Lung (tissue), 12 donors: ENCODE results near the gene AKAP13. TPM values are rescaled to one million over a fixed set of nuclear protein-coding genes. Genes with fewer than 3 reads are reported as not detected.

Experiments used
- ATAC-seq: fragments of 200-7000 bp; cut with Tn5 transposase; one replicate; pipeline ENCODE4 v1.9.1; 2020; ENCODE audit warnings: moderate number of reproducible peaks; ENCODE audit not compliant: insufficient read depth, low FRiP score
- DNase-seq, 3 donors: peaks; one replicate each; pipeline ENCODE4 v3.0.0-alpha.2; 2013 to 2017
- H3K27ac ChIP-seq, 2 donors: one replicate each; pipeline ENCODE4 v1.5.1; 2013; ENCODE audit warnings: mild to moderate bottlenecking in 2 of 2, moderate library complexity in 2 of 2, control low read depth in 1 of 2, inconsistent platforms in 1 of 2, low read depth in 1 of 2, low read length in 1 of 2
- H3K27me3 ChIP-seq, 3 donors: one replicate each; pipeline ENCODE4 v1.5.1; 2013; ENCODE audit warnings: low read length in 2 of 3; ENCODE audit not compliant: control insufficient read depth in 3 of 3, insufficient read depth in 3 of 3
- H3K36me3 ChIP-seq, 4 donors: one replicate each; pipeline ENCODE4 v1.5.1; 2013; ENCODE audit warnings: low read length in 4 of 4, mild to moderate bottlenecking in 1 of 4, moderate library complexity in 1 of 4; ENCODE audit not compliant: control insufficient read depth in 4 of 4, insufficient read depth in 4 of 4
- H3K4me1 ChIP-seq, 5 donors: one replicate each; pipeline ENCODE4 v1.5.1; 2013; ENCODE audit warnings: low read length in 5 of 5, mild to moderate bottlenecking in 2 of 5, moderate library complexity in 1 of 5; ENCODE audit not compliant: control insufficient read depth in 5 of 5, insufficient read depth in 5 of 5
- H3K4me3 ChIP-seq: one replicate; pipeline ENCODE4 v1.5.1; 2013; ENCODE audit warnings: mild to moderate bottlenecking, control low read depth, moderate library complexity
- H3K9ac ChIP-seq, 2 donors: one replicate each; pipeline ENCODE4 v1.5.1; 2013; ENCODE audit warnings: low read length in 2 of 2, control low read depth in 1 of 2; ENCODE audit not compliant: insufficient read depth in 1 of 2
- H3K9me3 ChIP-seq, 4 donors: one replicate each; pipeline ENCODE4 v1.5.1; 2013; ENCODE audit warnings: low read length in 3 of 4, mild to moderate bottlenecking in 1 of 4, moderate library complexity in 1 of 4; ENCODE audit not compliant: control insufficient read depth in 4 of 4, insufficient read depth in 3 of 4
- WGBS, 2 donors: extraction: QIAGEN DNeasy Blood & Tissue Kit; methylation state at CpG; one replicate each; pipeline ENCODE4 v1.1.7; 2013; 5-methylcytosine and 5-hydroxymethylcytosine counted together
- polyA plus RNA-seq, 2 donors: library from polyadenylated mRNA; stranded (reverse); fragments of 200-250 nt; gene quantifications; one replicate each; pipeline ENCODE4 v1.2.1, GENCODE V29; 2013
- total RNA-seq, 2 donors: library from RNA; depleted of rRNA in 1 of 2; stranded (reverse); fragments of >200 nt in 1 of 2; gene quantifications; one replicate each; pipeline ENCODE4 v1.2.1, GENCODE V29; 2014 to 2021
- TF ChIP-seq, protein P1 (sequence below): IDR thresholded peaks from 2 replicates; pipeline ENCODE4 v1.5.1; 2012; ENCODE audit warnings: mild to moderate bottlenecking; ENCODE audit errors: control extremely low read depth, extremely low read depth
- donor health status: control.
- donor health status: control.
- donor health status: Bipolar disorder and iron deficiency.
- donor health status: healthy.
- donor health status: DM: yes; HTN: yes; CAD: no.

AKAP13 gene
- total and polyA plus RNA-seq, 4 donors = 102 to 1,115 (median 259) TPM

DNA sequence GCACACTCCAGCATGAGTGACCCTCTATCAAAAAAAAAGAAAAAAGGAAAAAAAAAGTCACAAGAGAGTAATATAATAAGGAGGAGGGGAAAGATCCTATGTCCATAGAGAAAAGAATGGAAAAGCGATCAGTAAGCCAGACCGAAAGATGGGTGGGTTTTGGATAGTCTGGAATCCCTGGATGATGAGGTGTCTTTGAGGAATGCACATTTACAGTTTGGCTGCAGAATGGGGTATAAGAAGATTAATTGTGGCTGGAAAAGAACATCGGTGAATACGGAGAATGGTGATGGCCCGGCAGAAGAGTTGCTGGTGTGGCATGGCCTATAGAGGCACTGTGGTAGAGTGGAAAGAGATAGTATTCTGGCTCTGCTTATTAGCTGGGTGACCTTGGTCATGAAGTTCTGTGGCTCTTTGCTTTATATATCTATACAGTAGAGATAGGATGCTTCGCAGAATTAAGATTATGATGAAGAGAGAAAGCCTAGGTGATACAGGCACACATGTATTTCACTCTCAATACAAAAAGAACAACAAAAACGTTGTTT, 187.9 kb downstream of the AKAP13 start:
- TF ChIP-seq, protein P1, sequence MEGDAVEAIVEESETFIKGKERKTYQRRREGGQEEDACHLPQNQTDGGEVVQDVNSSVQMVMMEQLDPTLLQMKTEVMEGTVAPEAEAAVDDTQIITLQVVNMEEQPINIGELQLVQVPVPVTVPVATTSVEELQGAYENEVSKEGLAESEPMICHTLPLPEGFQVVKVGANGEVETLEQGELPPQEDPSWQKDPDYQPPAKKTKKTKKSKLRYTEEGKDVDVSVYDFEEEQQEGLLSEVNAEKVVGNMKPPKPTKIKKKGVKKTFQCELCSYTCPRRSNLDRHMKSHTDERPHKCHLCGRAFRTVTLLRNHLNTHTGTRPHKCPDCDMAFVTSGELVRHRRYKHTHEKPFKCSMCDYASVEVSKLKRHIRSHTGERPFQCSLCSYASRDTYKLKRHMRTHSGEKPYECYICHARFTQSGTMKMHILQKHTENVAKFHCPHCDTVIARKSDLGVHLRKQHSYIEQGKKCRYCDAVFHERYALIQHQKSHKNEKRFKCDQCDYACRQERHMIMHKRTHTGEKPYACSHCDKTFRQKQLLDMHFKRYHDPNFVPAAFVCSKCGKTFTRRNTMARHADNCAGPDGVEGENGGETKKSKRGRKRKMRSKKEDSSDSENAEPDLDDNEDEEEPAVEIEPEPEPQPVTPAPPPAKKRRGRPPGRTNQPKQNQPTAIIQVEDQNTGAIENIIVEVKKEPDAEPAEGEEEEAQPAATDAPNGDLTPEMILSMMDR = no peak
- Histone ChIP-seq H3K36me3 (no peaks in the 10 kb centered on the region), H3K4me1 (peaks cover 0 to 22% (median 5%) of the 10 kb centered on the region in 5 donors), H3K27me3 (no peaks in the 10 kb centered on the region), H3K27ac (no peak overlapping the region), H3K4me3 (no peak overlapping the region), H3K9me3 (no peaks in the 10 kb centered on the region), H3K9ac (no peak overlapping the region)
- 89 to 91% methylated on average over 7 of the region's 7 CpGs for WGBS, 2 donors
- DNase-seq = no peak
- no peak for ATAC-seq

DNA sequence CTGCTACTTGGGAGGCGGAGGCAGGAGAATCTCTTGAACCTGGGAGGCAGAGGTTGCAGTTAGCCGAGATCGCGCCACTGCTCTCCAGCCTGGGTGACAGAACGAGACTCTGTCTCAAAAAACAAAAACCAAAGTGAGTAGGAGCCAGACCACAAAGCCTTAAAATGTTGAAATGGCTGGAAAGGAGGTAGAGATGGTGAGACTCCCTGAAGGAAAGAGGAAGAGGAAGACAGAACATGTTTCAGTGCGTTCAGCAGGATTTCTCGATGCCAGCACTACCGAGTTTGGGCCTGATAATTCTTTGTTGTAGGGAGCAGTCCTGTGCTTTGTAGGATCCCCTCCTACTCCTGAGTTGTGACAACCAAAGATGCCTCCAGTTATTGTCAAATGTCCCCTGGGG, 189.9 kb downstream of the AKAP13 start:
- Histone ChIP-seq H3K4me3 (no peak overlapping the region), H3K9me3 (no peaks in the 10 kb centered on the region), H3K27ac (peak overlapping the region; percentile 17 to 37), H3K4me1 (peaks cover 0 to 14% (median 5%) of the 10 kb centered on the region in 5 donors), H3K36me3 (no peaks in the 10 kb centered on the region), H3K27me3 (no peaks in the 10 kb centered on the region), H3K9ac (no peak overlapping the region)
- no peak for ATAC-seq
- TF ChIP-seq, protein P1 = no peak
- DNase-seq = no peak
- WGBS, 2 donors = 59 to 84% methylated on average over 8 of the region's 8 CpGs

DNA sequence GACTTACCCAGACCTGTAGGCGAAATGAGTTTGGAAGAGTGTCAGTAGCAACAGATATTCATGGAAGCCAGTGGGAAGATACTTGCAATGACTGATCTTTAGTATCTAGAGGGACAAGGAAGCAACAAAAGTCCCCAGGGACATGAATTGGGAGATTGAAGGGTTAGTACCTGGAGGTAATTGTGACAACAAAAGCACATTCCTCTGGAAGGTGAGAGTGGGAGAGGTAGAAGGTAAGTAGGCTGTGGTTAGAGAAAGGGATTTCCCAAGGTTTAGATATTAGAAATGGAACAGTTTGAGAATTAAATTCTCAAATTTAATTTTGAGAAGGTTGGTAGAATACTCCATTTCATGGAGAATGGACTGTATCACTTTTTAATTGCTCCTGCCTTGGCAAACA, 191.4 kb downstream of the AKAP13 start:
- Histone ChIP-seq H3K9ac (no peak overlapping the region), H3K36me3 (no peaks in the 10 kb centered on the region), H3K27ac (peak overlapping the region in 1 of 2 donors; percentile 51), H3K4me3 (no peak overlapping the region), H3K27me3 (no peaks in the 10 kb centered on the region), H3K4me1 (peaks cover 0 to 15% (median 7%) of the 10 kb centered on the region in 5 donors), H3K9me3 (no peaks in the 10 kb centered on the region)
- WGBS, 2 donors = 81 to 93% methylated on average over 1 of the region's 1 CpG
- ATAC-seq (no peak), DNase-seq (no peak)
- TF ChIP-seq, protein P1 = no peak

DNA sequence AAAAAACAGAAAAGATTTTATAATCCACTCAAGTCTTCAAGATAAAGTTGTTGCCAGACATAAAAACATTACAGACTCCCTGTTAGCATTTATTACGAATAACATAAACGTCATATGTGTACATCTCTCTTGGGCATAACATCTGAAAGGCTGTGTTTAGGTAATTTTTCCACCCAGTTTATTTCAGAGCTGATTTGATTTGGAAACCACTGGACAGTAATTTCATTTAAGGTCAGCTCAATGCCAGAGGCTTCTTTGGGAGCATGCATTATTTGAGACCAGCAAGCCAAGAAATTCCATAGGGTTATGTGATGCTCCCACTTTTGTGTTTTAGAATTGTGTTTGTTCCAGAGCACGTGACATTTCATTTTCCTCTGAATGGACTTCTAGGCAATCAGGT, 196.0 kb downstream of the AKAP13 start:
- WGBS, 2 donors = 72 to 81% methylated on average over 3 of the region's 3 CpGs
- H3K9ac ChIP-seq = no peak overlapping the region
- peaks cover 0 to 24% (median 17%) of the 10 kb centered on the region in 4 donors for H3K36me3 ChIP-seq
- H3K4me1 ChIP-seq = peaks cover 0 to 31% (median 4%) of the 10 kb centered on the region in 5 donors
- no peaks in the 10 kb centered on the region for H3K9me3 ChIP-seq
- ATAC-seq = no peak
- no peak overlapping the region for H3K4me3 ChIP-seq
- TF ChIP-seq, protein P1 = no peak
- no peaks in the 10 kb centered on the region for H3K27me3 ChIP-seq
- no peak for DNase-seq
- H3K27ac ChIP-seq = peak overlapping the region in 1 of 2 donors; percentile 33
